ENCODE data around the gene TRDMT1. TPM values are rescaled to one million over a fixed set of nuclear protein-coding genes. Genes with fewer than 3 reads are reported as not detected.

TRDMT1 gene
- total and polyA plus RNA-seq, 2 donors (not counting 1 experiment from before 2014, with no cell fraction given) = 3.0 to 20.4 TPM

- Mint-ChIP-seq H3K9me3 (ENCODE audit: insufficient read depth) (no peaks in the 10 kb centered on the region), H3K4me1 (peaks cover 9% of the 10 kb centered on the region), H3K27ac (no peak overlapping the region), H3K4me3 (no peak overlapping the region), H3K27me3 (no peaks in the 10 kb centered on the region)
- Histone ChIP-seq H4K20me1 (ENCODE audit: control insufficient read depth, insufficient read depth, low read length, poor library complexity, severe bottlenecking) (peaks cover 51% of the 10 kb centered on the region), H3K4me3 (ENCODE audit: control extremely low read depth in 1 of 5, extremely low read depth in 1 of 5, insufficient read depth in 1 of 5, low read depth in 2 of 5, low read length in 4 of 5) (no peak overlapping the region), H3K9ac (ENCODE audit: low read length) (no peak overlapping the region), H3K4me1 (ENCODE audit: control insufficient read depth in 2 of 2, insufficient read depth in 2 of 2, low read length in 2 of 2) (peaks cover 4 to 8% of the 10 kb centered on the region in 2 donors), H3K79me2 (ENCODE audit: control insufficient read depth, insufficient read depth, low read length) (no peaks in the 10 kb centered on the region), H3K36me3 (replicated peaks in 1 of 2; ENCODE audit: control extremely low read depth in 1 of 2, control insufficient read depth in 1 of 2, extremely low read depth in 1 of 2, insufficient read depth in 2 of 2, low read length in 1 of 2) (peaks cover 36 to 65% of the 10 kb centered on the region in 2 experiments), H3K27ac (ENCODE audit: low read length in 2 of 2) (no peak overlapping the region), H2AFZ (ENCODE audit: insufficient read depth, low read depth, low read length, poor library complexity, severe bottlenecking) (no peak overlapping the region), H3K4me2 (replicated peaks; ENCODE audit: low read depth, low read length, poor library complexity, severe bottlenecking) (no peak overlapping the region), H3K9me3 (ENCODE audit: control extremely low read depth in 1 of 3, control insufficient read depth in 2 of 3, insufficient read depth in 1 of 3, low read length in 2 of 3) (no peaks in the 10 kb centered on the region), H3K27me3 (replicated peaks in 1 of 4; ENCODE audit: control extremely low read depth in 1 of 4, control insufficient read depth in 3 of 4, insufficient read depth in 4 of 4, low read length in 3 of 4) (no peaks in the 10 kb centered on the region)
- intact Hi-C loops (cut with micrococcal nuclease) = loop anchor here (10.0 kb wide), 3 partner anchors 52 to 802 kb away; partner anchors contain the start of gene PTER
- POLR2A ChIA-PET = no interaction called here
- no CpG with 5 or more reads among the region's 1 CpG for WGBS (ENCODE audit: insufficient coverage)
- CTCF ChIA-PET = interaction anchor here (0.6 to 1.1 kb wide), 2 partner anchors 20 to 21 kb away, joined by 3 read pairs; no protein-coding TSS in a partner anchor
- no peak for DNase-seq
- ATAC-seq (ENCODE audit: low read depth) = no peak
- TF ChIP-seq CTCF (IDR thresholded peaks at IDR 0.05) = no peak
- no peak for TF ChIP-seq EZH2 (IDR thresholded peaks at IDR 0.05; ENCODE audit: borderline replicate concordance, insufficient read depth, low read depth, low read length, poor library complexity, severe bottlenecking)
Measured at GRCh38 chr10:17236468-17237148, 35.1 kb upstream of the TRDMT1 start.

DNA sequence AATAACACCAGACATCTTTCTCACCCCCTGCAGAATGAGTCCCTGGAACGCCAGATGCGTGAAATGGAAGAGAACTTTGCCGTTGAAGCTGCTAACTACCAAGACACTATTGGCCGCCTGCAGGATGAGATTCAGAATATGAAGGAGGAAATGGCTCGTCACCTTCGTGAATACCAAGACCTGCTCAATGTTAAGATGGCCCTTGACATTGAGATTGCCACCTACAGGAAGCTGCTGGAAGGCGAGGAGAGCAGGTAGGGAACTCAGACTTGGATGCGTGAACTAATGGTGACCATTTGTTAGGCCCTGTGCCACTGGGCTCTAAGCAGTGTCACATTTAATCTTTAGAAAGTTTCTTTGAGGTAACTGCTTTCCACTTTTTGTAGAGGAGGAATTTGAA, 33.7 kb upstream of the TRDMT1 start:
- Histone ChIP-seq H3K4me3 (ENCODE audit: control extremely low read depth in 1 of 5, extremely low read depth in 1 of 5, insufficient read depth in 1 of 5, low read depth in 2 of 5, low read length in 4 of 5) (no peak overlapping the region), H3K9me3 (ENCODE audit: control extremely low read depth in 1 of 3, control insufficient read depth in 2 of 3, insufficient read depth in 1 of 3, low read length in 2 of 3) (no peaks in the 10 kb centered on the region), H3K79me2 (ENCODE audit: control insufficient read depth, insufficient read depth, low read length) (no peaks in the 10 kb centered on the region), H3K9ac (ENCODE audit: low read length) (no peak overlapping the region), H2AFZ (ENCODE audit: insufficient read depth, low read depth, low read length, poor library complexity, severe bottlenecking) (no peak overlapping the region), H3K27me3 (replicated peaks in 1 of 4; ENCODE audit: control extremely low read depth in 1 of 4, control insufficient read depth in 3 of 4, insufficient read depth in 4 of 4, low read length in 3 of 4) (no peaks in the 10 kb centered on the region), H3K27ac (ENCODE audit: low read length in 2 of 2) (no peak overlapping the region), H3K4me2 (replicated peaks; ENCODE audit: low read depth, low read length, poor library complexity, severe bottlenecking) (no peak overlapping the region), H3K4me1 (ENCODE audit: control insufficient read depth in 2 of 2, insufficient read depth in 2 of 2, low read length in 2 of 2) (peaks cover 14 to 17% of the 10 kb centered on the region in 2 donors), H4K20me1 (ENCODE audit: control insufficient read depth, insufficient read depth, low read length, poor library complexity, severe bottlenecking) (peaks cover 58% of the 10 kb centered on the region), H3K36me3 (replicated peaks in 1 of 2; ENCODE audit: control extremely low read depth in 1 of 2, control insufficient read depth in 1 of 2, extremely low read depth in 1 of 2, insufficient read depth in 2 of 2, low read length in 1 of 2) (peaks cover 41 to 75% of the 10 kb centered on the region in 2 experiments)
- no peak overlapping the region for H3K27ac Mint-ChIP-seq
- peaks cover 21% of the 10 kb centered on the region for H3K4me1 Mint-ChIP-seq
- ATAC-seq (ENCODE audit: low read depth) (no peak), DNase-seq (no peak)
- no peak overlapping the region for H3K4me3 Mint-ChIP-seq
- TF ChIP-seq CTCF (IDR thresholded peaks at IDR 0.05) = no peak
- TF ChIP-seq EZH2 (IDR thresholded peaks at IDR 0.05; ENCODE audit: borderline replicate concordance, insufficient read depth, low read depth, low read length, poor library complexity, severe bottlenecking) = no peak
- CTCF ChIA-PET = interaction anchor here (1.1 kb wide), 1 partner anchor 22 kb away, joined by 3 read pairs; no protein-coding TSS in a partner anchor
- no peaks in the 10 kb centered on the region for H3K27me3 Mint-ChIP-seq
- intact Hi-C loops (cut with micrococcal nuclease) = loop anchor here (10.0 kb wide), 3 partner anchors 50 to 800 kb away; partner anchors contain the start of gene PTER
- H3K9me3 Mint-ChIP-seq (ENCODE audit: insufficient read depth) = no peaks in the 10 kb centered on the region
- POLR2A ChIA-PET = no interaction called here
- WGBS (ENCODE audit: insufficient coverage) = 91% methylated on average over 6 of the region's 8 CpGs

Data from B cell (primary cell).